Erythroblast (primary cell): ENCODE data around the gene ERVFRD-1.

Source experiments
- GATA1 ChIP-seq: IDR thresholded peaks from 2 replicates; pipeline ENCODE4 v1.6.1; 2011; ENCODE audit warnings: low read depth, mild to moderate bottlenecking, control low read depth, low read length, moderate library complexity
- POLR2A ChIP-seq: IDR thresholded peaks from 2 replicates; pipeline ENCODE4 v1.6.1; 2011; ENCODE audit warnings: mild to moderate bottlenecking, low read length

DNA sequence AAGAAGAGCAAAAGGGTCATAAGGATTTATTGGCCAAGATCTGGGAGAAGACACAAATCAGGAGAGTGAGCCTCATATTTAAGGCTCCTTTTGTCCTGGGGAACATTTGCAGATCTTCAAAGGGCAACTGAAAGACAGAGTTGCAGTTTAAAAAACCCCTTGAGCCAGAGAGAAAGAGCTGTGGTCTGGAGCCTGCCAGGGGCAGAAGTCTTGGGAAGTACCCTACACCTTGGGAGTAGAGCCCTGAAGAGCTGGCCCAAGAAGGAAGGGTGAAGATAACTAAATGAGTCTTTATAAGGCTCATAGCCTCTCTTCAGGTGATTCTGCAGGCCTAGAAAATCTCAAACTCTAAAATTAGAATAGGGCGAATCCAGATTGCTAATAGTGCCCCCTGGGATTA, 40.0 kb upstream of the ERVFRD-1 start:
- no peak for TF ChIP-seq POLR2A
- no peak for TF ChIP-seq GATA1
